IPS-NIHi7 (cell line): ENCODE measurements around the gene RPL7A.
"Not testable (repeated sequence)": the region's sequence is repeated elsewhere in the genome, so short reads cannot be mapped to it uniquely, and the experiment has no call there.

Experiments used
- DNase-seq: peaks from one replicate; pipeline ENCODE4 v3.0.0; 2012; ENCODE audit warnings: mixed read lengths; ENCODE audit errors: extremely low spot score

Gene RPL7A

GRCh38 chr9:133347985-133348717 is at the start of gene RPL7A, which contains the start of gene MED22:
TSS of gene RPL7A (plus strand) at chr9:133348218. CDS start at chr9:133348244, 26 bp downstream.
TSS of gene MED22 (minus strand) at chr9:133348131. CDS start at chr9:133346662, 1,469 bp downstream.
- DNase-seq, result peak; percentile 85

DNA sequence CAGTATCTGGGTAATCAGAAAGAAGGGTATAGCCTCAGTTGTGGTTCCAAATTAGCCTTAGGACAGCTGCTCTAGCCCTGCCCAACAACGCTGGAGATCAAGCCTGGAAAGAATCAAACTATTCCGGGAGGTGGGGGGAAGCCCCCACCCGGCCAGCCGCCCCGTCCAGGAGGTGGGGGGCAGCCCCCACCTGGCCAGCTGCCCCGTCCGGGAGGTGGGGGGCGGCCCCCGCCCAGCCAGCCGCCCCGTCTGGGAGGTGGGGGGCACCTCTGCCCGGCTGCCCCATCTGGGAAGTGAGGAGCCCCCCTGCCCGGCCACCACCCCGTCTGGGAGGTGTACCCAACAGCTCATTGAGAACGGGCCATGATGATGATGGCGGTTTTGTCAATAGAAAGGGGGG is 48.0 kb upstream of the RPL7A start:
- DNase-seq, result not testable (repeated sequence)

GRCh38 chr9:133301253-133302230 is 46.5 kb upstream of the RPL7A start:
- no peak for DNase-seq

DNA sequence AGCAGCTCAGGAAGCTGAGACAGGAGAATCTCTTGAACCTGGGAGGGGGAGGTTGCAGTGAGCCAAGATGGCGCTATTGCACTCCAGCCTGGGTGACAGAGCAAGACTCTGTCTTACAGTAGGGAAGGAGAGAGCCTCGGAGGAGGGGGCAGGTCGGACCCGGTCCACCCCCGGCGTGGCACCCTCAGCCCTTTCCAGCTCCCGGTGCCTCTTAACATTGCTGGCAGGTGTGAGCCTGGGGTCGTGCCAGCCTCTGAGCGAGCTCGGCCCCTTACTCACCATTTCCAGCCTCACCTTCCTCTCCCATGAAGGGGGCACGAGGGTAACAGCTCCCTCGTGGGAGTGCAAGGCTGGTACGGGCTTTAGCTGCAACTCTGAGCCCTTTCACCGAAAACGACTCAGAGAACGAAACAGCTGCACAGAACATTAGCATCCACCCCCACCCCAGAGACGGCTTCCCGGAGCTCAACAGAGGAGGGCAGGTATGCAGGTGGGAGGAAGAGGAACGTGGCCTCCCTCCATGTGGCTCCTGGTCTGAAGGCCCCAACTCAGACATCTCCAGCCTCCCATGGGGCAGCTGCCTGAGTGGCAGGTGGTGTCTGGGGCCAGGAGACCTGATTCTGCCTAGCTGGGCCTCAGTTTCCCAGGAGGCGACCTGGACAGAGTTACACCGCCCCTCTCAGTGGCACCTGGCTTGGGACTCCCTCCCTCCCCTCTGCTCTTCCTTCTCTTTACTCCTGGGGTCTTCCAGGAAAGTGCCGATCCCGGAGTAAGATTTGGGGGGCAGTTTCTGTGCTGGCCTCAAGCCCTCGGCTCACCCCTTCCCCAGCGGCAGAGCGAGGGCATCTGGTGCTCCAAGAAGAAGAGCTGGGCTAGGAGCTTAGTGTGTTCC is 44.5 kb upstream of the RPL7A start:
- DNase-seq, result no peak

- DNase-seq, result no peak
Measured at GRCh38 chr9:133304158-133304470, 43.9 kb upstream of the RPL7A start.

DNA sequence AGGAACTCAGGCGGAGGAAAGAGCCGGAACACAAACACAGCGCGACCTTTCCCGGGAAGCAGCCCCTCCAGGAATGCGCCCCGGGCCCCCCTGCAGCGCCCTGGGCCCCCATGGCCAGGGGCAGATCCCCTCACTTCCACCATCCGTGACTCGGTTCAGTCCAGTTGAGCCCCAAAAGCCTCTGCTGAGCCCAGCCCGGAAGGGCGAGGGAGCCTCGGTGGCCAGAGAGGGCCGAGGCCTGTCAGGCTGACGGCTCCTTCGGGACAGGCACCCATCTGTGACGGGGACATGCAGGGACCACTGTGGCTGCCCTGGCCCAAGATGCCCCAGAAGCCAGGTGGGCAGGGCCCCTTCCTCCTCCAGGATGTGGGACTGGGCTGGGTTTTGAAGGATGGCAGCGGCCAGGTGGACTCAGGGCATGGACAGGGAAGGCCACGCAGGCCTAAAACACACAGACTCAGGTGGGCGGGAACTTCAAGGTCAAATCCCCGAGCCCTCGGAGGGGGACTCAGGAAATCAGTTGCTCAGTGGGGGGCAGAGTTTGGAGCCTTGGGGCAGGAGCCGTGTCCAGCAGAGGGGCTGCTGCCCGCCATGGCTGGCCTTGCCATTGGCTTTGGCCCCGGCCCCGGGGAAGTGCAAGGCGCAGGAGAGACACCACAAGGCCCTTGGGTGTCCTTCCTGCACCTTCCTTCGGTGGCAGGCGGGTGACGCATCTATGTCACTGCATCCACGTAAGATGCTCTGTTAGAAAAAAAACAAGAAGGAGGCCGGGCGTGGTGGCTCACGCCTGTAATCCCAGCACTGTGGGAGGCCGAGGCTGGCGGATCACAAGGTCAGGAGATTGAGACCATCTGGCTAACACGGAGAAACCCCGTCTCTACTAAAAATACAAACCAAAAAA is 43.3 kb upstream of the RPL7A start:
- no peak for DNase-seq

DNA sequence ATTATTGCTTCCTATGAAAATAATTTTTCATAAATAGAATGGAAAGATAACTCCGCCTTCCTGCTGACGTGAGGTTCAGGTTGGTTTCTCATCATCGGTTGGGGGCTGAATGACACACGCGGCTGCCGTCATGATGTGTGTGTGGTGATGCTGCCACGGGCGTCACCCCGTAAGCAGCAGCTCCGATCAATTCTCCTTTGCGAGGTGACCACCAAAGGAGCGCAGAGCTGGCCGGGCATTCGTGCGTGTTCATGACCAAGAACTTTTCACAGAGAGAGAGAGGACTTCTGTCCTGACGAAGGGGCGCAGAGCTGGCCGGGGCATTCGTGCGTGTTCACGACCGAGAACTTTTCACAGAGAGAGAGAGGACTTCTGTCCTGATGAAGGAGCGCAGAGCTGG is 42.3 kb upstream of the RPL7A start:
- DNase-seq, result no peak

DNA sequence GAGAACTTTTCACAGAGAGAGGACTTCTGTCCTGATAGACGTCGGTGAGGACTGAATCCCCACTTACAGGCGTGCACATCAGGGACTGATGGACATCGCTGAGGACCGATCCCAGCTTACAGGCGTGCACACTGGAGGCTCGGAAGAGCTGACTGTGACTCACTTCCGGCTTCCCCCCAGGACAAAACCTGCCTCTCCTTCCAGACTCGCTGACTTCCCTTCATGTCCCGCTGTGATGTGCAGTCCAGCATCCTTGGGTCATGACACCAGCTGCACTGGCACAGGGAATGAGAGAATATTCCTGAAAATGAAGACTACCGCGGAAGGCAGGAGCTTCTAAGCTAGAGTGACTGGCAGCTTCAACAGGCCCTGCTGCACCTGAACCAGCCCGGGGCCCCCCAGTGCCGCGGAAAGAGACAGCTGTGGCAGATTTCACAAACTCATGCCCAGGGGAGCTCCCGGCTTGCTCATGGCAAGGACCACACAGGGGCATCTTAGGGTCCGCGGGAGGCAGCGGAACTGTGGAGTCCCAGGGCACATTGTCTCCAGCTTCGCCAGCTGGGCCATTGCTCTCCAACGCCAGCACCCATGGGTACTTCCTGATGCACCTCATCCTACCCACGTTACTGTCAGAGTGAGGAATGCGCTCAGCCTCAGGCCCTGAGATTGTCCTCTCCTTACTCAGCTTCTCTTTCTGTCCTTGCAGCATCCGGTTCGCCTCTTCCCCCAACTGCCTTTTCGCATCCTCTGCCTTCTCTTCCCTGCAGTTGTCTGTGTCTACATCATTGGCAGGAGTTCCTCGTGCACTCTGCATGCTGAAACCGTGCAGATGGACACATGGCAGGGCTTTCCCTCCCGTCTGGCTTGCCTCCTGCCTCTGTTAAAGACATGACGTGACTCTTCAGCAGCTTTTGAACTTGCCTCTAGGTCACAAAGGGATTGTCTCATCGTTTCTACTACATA is 41.5 kb upstream of the RPL7A start:
- DNase-seq, result no peak

DNA sequence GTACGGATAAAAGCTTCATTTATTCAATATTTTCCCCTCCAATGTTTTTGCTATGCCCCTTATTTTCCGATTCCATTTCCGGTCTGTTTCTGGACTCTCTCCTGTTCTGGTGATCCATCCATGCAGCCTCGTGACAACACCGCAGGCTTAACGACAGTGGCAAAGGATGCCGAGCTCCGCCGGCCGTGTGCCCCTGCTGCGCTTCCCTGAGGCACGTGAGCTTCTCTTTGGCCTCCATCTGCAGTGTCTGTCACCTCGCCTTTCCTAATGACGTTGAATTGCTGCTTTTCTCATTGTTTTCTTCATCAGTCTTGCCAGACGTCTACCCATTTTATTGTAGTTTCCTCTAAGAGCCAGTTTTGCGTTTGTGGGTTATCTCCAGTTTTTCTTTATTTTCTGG is 40.7 kb upstream of the RPL7A start:
- no peak for DNase-seq

DNA sequence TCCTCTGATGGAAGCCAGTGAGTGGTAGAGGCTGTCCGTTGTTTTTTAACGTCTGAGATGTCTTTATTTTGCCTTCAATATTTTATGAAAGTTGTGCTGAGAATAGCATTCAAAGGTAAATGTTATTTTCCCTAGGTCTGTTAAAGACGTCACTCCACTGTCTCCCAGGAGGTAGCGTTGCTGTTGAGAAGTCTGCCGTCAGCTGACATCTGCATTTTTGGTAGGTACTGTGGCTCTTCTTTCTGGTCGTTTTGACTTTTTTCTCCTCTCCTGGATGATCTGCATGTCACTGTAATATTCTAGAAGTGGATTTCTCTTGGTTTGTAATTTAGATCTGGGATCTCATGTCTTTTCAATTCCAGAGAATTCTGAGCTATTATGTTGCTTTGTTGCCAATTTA is 38.4 kb upstream of the RPL7A start:
- no peak for DNase-seq

GRCh38 chr9:133315997-133316396 is 32.0 kb upstream of the RPL7A start:
- DNase-seq, result no peak

- DNase-seq, result not testable (repeated sequence)
Measured at GRCh38 chr9:133317551-133317950, 30.5 kb upstream of the RPL7A start.

DNA sequence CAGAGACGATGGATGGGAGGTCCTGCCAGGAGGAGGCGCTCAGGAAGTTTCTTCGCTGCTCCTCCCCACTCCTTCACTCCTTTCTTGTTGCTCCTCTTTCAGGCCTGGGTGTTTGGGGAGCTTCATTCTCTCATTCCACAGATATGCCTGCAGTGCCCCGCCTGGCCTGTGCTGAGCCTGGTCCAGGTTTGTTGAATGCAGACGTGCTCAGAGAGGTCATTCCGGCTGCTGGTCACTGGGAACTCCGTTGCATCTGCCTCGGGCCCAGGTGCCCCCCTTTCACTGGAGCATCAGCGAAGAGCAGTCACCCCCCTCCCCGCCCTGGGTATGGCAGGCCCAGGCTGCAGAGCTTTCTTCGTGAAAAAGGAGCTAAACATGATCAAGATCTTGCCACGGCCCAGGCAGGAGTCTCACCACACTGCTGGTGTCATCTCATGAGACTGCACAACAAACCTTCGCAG is 27.6 kb upstream of the RPL7A start:
- peak; percentile 39 for DNase-seq

DNA sequence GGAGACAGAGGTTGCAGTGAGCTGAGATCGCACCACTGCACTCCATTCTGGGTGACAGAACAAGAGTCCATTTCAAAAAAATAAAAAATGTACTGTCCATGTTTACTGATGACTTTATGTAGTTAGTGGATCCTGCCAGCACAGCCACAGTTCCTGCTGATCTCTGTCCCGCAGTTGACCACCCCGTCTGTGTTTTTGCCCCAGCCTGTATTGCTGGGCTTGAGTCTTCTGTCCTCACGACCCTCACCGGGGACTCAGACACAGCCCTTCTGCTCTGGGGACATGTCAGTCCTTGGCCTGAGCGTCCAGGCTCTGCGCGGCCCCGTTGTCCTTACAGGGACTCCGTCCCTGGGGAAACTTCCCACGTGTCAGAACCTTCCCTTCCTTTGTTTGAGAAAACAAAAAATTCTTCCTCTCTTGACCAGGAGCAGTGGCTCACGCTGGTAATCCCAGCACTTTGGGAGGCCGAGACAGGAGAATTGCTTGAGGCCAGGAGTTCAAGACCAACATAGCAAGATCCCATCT is 26.5 kb upstream of the RPL7A start:
- DNase-seq, result no peak

DNA sequence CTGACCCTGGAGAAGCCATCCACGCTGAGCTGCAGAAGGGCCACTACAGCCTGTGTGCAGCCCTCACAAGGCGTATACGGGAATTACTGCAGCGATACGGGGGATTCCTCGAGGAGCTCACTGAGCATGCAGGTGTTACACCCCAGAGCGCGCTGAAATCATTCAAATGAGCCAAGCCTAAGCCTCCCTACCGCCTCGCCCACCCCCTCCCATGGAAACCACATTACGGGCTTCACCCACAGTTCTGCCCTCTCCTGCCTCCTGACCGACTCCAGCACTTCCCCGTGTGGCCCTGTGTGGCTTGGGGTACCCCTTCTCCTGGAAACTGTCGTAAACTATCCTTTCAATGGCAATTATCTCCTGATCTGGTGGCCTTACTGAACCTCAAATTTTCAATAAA is 25.3 kb upstream of the RPL7A start:
- no peak for DNase-seq

GRCh38 chr9:133323211-133323610 is 24.8 kb upstream of the RPL7A start:
- no peak for DNase-seq

DNA sequence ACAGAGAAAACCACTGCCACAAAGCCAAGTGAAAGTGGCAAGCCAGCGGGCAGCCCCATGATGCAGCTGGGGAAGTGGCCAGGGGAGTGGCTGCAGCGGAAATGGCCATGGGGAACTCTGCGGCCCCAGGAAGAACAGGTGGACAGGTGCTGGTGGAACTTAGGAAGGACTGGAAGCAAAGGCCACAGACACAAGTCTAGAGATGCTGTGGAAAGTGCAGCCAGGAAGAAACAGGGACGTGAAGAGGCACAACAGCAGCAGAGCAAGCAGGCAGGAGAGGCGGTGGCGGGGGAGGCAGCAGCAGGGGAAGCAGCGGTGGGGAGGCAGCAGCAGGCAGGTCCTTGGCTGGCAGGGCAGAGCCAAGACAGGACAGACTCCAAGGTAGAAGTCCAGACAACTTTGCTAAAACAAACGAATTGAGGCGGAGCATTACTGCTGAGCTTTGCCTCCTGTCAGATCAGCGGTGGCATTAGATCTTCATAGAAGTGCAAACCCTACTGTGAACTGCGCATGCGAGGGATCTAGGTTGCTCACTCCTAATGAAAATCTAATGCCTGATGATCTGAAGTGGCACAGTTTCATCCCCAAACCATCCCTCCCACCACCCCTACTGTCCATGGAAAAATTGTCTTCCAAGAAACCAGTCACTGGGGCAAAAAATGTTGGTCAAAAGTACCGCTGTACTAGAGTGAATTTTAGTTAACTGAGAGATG is 23.9 kb upstream of the RPL7A start:
- DNase-seq, result no peak

DNA sequence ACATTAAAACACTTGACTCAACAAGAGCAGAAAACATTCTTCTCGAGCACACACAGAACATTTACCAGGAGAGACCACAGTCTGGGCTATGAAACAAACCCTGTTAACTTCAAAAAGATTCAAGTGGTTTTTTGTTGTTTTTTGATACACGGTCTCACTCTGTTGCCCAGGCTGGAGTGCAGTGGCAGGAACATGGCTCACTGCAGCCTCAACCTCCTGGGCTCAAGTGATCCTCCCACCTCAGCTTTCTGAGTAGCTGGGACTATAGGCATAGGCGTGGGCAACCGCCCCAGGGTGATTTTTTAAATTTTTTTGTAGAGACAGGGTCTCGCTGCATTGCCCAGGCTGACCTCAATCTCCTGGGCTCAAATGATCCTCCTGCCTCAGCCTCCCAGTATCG is 21.0 kb upstream of the RPL7A start:
- not testable (repeated sequence) for DNase-seq
